ENCODE measurements around the gene SPDYE6.
"Not testable (repeated sequence)": the region's sequence is repeated elsewhere in the genome, so short reads cannot be mapped to it uniquely, and the experiment has no call there.

GRCh38 chr7:102329366-102329765 is 26.9 kb downstream of the SPDYE6 start:
- TF ChIP-seq CTCF, POLR2A (IDR thresholded peaks at IDR 0.05): not testable (repeated sequence)

All from heart left ventricle (tissue), 13 donors.